GM18508 (cell line): ENCODE results near the gene C21orf91.

Experiments used
- ATAC-seq: cut with Tn5 transposase; IDR thresholded peaks from one replicate; pipeline ENCODE4 v1.9.1; 2021; ENCODE audit warnings: moderate number of reproducible peaks; ENCODE audit not compliant: insufficient read depth, unreplicated experiment

C21orf91 gene

GRCh38 chr21:17799414-17800164 is 19.6 kb downstream of the C21orf91 start:
- ATAC-seq = no peak

- no peak for ATAC-seq
Observed at GRCh38 chr21:17798796-17799195, 20.4 kb downstream of the C21orf91 start.

GRCh38 chr21:17797967-17798366 is 21.2 kb downstream of the C21orf91 start:
- ATAC-seq = no peak

GRCh38 chr21:17796503-17796902 is 22.7 kb downstream of the C21orf91 start:
- no peak for ATAC-seq

GRCh38 chr21:17796037-17796403 is 23.1 kb downstream of the C21orf91 start:
- ATAC-seq = no peak

- ATAC-seq = no peak
Observed at GRCh38 chr21:17795146-17796036, 23.8 kb downstream of the C21orf91 start.

- ATAC-seq = no peak
Observed at GRCh38 chr21:17794518-17795145, 24.5 kb downstream of the C21orf91 start.

GRCh38 chr21:17793246-17794123 is 25.7 kb downstream of the C21orf91 start:
- peak; percentile 69 for ATAC-seq

- no peak for ATAC-seq
Observed at GRCh38 chr21:17789656-17790055, 29.5 kb downstream of the C21orf91 start.

GRCh38 chr21:17789069-17789468 is 30.1 kb downstream of the C21orf91 start:
- ATAC-seq = no peak

GRCh38 chr21:17786851-17787181 is 32.3 kb downstream of the C21orf91 start:
- ATAC-seq = no peak

GRCh38 chr21:17786071-17786850 is 32.9 kb downstream of the C21orf91 start:
- ATAC-seq = no peak

GRCh38 chr21:17785403-17785788 is 33.8 kb downstream of the C21orf91 start:
- ATAC-seq = no peak

- peak; percentile 44 for ATAC-seq
Observed at GRCh38 chr21:17784604-17785402, 34.4 kb downstream of the C21orf91 start.

GRCh38 chr21:17784180-17784598 is 35.0 kb downstream of the C21orf91 start:
- peak; percentile 52 for ATAC-seq

- peak; percentile 16 for ATAC-seq
Observed at GRCh38 chr21:17783481-17784179, 35.5 kb downstream of the C21orf91 start.

- ATAC-seq = no peak
Observed at GRCh38 chr21:17783003-17783402, 36.2 kb downstream of the C21orf91 start.

GRCh38 chr21:17782051-17782450 is 37.1 kb downstream of the C21orf91 start:
- no peak for ATAC-seq
